GM20000 (cell line): Measurements from ENCODE around the gene PORCN.

Source experiments
- DNase-seq: peaks from one replicate; pipeline ENCODE4 v3.0.0; 2012; ENCODE audit warnings: low spot score
- TF ChIP-seq, protein P1 (sequence below): IDR thresholded peaks from 2 replicates; pipeline ENCODE4 v1.5.1; 2012; ENCODE audit warnings: mild to moderate bottlenecking, control low read depth; ENCODE audit errors: extremely low read depth, missing control alignments

Gene PORCN

DNA sequence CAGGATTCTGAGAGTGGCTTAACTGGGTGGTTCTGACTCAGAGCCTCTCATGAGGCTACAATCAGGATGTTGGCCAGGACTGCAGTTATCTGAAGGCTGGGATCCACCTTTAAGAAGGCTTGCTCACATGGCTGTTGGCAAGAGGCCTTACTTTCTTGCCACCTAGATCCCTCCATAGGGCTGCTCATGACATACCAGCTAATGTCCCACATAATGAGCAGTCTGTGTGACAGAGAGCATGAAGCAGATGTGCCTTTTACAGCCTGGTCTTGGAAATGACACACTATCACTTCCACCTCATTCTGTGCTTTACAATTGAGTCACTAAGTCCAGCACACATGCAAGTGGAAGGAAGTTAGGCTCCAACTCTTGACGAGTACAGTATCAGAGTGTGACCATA is 61.2 kb downstream of the PORCN start:
- TF ChIP-seq, protein P1, sequence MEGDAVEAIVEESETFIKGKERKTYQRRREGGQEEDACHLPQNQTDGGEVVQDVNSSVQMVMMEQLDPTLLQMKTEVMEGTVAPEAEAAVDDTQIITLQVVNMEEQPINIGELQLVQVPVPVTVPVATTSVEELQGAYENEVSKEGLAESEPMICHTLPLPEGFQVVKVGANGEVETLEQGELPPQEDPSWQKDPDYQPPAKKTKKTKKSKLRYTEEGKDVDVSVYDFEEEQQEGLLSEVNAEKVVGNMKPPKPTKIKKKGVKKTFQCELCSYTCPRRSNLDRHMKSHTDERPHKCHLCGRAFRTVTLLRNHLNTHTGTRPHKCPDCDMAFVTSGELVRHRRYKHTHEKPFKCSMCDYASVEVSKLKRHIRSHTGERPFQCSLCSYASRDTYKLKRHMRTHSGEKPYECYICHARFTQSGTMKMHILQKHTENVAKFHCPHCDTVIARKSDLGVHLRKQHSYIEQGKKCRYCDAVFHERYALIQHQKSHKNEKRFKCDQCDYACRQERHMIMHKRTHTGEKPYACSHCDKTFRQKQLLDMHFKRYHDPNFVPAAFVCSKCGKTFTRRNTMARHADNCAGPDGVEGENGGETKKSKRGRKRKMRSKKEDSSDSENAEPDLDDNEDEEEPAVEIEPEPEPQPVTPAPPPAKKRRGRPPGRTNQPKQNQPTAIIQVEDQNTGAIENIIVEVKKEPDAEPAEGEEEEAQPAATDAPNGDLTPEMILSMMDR: no peak
- peak; percentile 16 for DNase-seq
